COLO668 (cell line): Measurements from ENCODE around the gene NAA50.

Source experiments
- DNase-seq: peaks from one replicate; lab custom pipeline; 2025; ENCODE audit not compliant: unreplicated experiment; lab: John Stamatoyannopoulos, UW

NAA50 gene

DNA sequence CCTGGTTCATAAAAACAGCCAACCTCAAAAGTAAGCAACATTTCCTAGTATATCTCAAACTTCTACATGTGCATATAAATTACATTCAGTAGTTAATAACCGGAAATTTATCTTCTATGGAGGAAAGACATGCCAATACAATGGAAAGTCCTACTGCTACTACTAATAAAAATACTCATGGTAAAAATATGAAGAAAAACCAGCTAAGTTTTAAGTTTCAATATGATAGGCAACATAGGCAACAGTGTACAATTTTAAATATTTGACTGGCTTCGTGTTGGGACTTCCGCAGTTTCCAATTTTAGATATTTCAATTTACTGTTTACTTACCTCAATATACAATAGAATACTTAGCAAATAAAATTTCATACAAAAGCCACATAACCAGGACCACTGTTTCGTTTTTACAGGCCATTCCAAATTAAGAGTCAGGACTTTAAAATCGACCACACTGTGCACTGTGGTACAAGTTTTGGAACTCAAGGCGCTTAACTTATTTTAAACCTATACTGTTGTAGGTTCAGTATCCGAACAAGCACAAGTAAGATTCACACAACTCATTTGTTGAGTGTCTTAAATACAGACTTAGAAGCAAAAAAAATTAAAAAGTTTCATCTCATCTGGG, 2.9 kb downstream of the NAA50 start:
- DNase-seq: no peak

DNA sequence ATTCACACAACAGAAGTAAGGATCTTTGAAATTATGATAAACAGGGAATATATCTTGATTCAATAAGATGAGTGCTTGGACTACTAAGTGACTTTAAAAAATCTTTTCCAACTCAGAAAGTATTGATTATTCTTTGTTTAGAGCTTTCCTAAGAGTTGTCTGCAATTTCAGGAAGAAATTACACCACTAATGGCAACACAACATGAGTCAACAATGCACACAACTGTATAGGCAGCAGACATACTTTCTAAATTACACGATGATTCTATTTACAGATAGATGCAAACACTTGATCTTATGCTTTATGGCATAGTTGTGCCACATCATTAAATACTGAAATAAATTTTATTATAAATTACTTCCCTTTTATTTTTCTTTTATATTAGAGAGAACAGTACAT, 4.4 kb downstream of the NAA50 start:
- DNase-seq: no peak

DNA sequence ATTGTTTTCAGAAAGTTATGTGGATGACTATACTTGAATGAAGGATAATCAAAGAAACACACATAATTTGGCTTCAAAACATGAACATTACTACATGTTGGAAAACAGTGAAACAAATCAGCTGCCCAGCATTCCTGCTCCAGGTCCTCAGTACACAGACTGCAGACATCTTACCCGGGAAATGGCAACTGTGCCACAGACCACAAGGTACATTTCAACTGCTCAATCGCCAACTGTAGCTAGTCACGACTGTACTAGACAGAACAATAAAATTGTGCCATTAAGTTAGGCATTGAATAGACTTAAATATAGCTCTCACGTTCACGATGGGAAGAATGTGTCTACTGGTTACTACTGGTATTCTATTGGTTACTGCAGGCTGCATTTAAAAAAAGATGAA, 5.0 kb downstream of the NAA50 start:
- DNase-seq: no peak

DNA sequence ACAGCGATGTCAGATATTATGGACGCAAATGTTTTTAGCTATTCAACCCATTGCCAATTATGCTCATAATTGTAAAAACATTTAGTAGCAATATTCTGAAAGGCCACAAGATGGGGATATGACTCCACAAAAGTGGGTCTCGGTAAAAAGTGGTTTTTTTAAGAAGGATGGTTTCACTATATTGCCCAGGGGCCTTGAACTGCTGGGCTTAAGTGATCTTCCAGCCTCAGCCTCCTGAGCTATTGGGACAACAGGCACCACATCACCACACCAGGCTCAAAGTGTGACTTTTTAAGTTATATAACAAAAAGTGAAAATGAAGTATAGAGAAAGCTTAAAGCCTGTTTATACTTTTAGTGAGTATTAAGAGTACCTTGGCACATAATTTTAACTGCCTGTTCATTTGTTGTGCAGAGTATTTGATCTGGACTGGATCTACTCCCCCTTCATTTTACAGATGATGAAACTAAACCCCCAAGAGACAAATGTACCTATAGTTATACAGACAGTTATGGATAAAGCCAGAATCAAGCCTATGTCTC, 9.4 kb downstream of the NAA50 start:
- DNase-seq: peak; percentile 2

DNA sequence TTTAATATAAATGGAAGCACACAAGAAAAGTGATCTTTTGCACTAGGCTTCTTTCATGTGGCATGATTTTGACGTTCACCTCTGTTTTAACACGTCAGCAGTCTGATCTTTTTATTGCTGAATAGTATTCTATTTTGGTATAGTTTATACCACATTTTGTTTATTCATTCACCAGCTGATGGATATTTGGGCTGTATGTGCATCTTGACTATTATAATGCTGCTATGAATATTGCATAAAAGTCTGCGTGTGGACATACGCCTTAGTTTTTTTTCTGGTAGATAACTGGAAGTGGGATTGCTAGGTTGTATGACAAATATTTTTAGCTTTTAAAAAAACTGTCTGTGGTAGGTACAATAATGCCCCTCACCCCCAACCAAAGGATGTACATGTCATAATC, 14.4 kb downstream of the NAA50 start:
- no peak for DNase-seq

- no peak for DNase-seq
Measured at GRCh38 chr3:113730550-113730949, 15.5 kb downstream of the NAA50 start.

DNA sequence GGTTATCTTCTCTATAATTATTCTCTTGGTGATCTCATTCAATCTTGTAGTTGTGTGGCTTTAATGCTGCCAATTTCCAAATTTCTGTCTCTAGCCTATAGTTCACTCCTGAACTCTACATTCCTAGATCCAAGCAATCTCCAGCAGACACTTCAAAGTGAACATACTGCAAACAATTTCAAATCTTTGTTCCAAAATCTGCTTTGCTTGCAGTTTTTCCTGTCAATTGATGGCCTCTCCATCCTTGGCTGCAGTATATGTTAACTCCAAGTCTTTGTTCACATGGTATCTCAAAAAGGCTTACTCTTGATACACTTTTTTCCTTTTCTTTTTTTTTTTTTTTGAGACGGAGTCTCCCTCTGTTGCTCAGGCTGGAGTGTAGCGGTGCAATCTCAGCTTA, 17.4 kb downstream of the NAA50 start:
- DNase-seq: no peak

DNA sequence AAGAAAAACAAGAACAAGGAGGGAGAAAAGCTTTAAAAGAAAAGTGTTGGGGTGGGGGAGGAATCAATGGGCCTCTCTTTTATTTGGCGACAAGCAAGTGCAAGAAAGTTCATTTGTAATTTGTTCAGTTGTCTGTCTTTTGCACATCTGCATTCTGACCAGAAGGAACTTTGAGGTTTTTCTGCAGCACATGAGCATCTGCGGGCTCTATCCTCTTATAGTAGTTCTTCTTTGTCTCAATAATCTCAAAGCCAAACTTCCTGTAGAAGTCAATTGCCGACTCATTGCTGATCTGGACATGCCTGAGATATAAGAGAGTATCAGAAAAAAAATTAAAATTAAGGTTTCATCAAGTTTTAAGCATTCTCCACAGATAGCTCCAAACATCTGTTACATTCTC, 24.4 kb downstream of the NAA50 start:
- DNase-seq: no peak

DNA sequence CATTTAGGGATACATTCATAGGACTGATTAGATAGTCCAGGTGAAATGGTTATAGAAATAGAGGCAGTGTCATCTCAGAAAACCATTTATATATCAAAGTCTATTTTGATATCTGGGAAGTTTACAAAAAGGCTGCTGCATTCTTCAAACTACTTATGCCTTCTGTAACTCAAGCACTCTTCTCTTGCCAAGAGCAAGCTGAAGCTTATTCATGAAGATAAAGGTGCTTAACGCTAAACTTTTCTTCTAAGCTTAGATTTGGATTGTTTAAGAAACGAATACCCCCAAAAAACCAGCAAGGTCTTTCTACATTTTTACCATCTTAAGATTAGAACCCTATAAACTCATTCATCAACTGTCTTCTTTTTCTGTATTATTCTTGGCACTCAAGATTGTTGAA, 26.3 kb downstream of the NAA50 start:
- DNase-seq: no peak

- DNase-seq: no peak
Measured at GRCh38 chr3:113719294-113719693, 26.8 kb downstream of the NAA50 start.

GRCh38 chr3:113717818-113718217, 28.2 kb downstream of the NAA50 start:
- no peak for DNase-seq

DNA sequence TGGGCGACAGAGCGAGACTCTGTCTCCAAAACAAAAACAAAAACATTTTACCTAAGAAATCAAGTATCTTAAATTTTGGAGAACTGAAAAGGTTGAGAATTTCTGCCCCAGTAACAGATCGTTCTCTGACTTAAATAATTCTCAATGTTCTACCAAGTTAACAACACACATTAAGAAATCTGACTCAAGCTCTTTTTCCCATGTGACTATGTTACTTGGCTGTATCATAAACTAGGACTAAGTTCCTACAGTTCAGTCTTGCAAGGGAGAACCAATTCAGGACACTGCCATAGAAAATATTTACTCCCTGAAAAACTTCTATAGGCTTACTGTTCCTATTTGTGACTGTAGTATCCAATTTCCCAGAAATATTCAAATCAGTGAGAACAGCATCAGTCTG, 28.7 kb downstream of the NAA50 start:
- no peak for DNase-seq

- no peak for DNase-seq
Measured at GRCh38 chr3:113714702-113715101, 31.3 kb downstream of the NAA50 start.

- no peak for DNase-seq
Measured at GRCh38 chr3:113712129-113712528, 33.9 kb downstream of the NAA50 start.

GRCh38 chr3:113707835-113708234, 38.2 kb downstream of the NAA50 start:
- DNase-seq: no peak

GRCh38 chr3:113698956-113699355, 47.1 kb downstream of the NAA50 start:
- no peak for DNase-seq

DNA sequence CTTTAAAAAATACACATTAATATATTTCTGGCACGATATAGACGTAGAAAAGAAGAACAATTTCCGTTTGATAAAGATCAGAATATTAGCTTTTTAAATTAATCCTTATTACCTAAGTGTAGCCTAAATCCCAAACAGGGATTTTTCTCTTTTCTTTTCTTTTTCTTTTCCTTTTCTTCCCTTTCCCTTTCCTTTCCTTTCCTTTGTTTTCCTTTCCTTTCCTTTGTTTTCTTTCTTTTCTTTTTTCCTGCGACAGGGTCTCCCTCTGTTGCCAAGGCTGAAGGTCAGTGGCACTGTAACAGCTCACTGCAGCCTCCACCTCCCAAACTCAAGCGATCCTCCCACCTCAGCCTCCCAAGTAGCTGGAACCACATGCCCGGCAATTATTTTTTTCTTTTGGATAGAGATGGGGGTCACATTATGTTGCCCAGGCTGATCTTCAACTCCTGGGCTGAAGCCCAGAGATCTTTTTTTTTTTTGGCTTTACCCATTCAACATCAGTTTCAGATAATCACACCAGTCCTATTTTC, 47.8 kb downstream of the NAA50 start:
- no peak for DNase-seq

DNA sequence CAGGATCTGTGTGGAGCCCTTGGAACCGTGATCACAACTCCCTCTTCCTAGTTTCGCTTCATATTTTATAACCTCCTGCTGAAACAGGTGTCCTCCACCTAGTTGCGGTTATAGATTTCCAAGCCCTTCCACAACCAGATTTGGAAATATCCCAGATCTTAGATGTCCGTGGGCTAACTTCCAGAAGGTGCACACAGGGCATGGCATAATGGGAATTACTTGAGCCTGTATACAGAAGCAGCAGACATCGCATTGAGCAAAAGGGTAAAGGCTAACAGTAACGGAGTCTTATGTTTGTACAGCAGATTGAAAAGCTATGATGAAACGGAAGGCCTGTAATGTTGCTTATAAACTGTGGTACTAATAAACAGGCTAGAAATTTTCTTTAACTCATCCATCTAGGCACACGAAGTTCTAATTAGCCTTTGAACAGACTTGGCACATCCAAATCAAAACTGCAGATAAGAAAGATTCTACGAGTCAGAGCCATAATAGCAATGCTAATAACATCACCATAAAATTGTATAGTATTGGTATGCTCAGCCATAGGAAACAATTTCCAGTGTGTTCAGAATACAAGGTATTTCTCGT, 48.5 kb downstream of the NAA50 start:
- no peak for DNase-seq

- DNase-seq: peak; percentile 96
Measured at GRCh38 chr3:113696658-113697499, 49.2 kb downstream of the NAA50 start.

DNA sequence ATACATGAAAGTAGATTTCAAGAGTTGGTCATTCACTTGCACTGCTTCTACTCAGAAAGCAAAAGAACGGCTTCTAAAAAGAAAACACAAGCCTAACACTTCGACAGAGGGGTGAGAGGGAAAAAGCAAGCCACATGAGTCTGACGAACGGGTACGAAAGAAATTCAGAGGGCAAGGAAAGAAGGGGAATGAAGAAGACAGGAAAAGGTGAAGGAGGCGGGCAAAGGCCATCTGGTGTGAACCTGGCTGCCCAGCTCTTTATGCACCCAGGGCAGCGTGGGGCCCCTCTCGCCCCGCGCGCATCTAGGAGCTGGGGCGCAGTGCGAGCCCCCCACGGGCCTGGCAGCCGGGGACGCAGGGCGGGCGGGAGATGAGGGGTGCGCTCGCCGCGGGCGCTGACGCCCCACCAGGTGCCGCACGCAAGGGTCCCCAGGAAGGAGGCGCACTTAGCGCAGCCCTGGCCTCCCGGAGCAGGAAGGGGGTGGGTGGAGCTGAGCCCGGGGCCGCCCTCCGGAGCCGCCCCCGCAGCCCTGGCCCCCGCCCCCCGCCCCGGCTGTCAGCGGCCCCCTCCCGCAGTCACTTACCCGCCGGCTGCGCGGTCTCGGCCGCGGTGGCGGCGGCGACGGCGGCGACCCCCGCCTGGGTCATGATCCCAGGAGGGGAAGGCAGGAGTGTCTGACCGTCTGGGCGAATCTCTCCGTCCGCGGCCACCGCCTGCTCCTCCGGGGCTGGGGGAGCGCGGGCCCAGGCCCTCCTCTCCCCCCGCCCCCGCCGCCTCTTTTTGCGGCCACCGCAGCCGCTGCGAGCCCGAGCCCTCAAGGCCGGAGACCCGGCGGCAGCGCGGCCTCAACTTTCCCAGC, 50.0 kb downstream of the NAA50 start, which contains the start of gene USF3:
Gene USF3 (minus strand): TSS at position 857 of the 860 bp plus-strand sequence. CDS start 21,764 bp downstream, outside the sequence.
- DNase-seq: peak; percentile 63

GRCh38 chr3:113695431-113695785, 50.6 kb downstream of the NAA50 start:
- DNase-seq: no peak
